C4-2B (cell line): ENCODE data around the gene CDK18.

Source experiments
- ZFX ChIP-seq: fragments of 450-650 bp; IDR thresholded peaks from 2 replicates; pipeline ENCODE4 v1.6.1; 2017
- TF ChIP-seq, protein P1 (sequence below): fragments of 450-650 bp; conservative IDR thresholded peaks from 2 replicates; pipeline ENCODE4 v1.5.1; 2017; ENCODE audit warnings: mild to moderate bottlenecking

DNA sequence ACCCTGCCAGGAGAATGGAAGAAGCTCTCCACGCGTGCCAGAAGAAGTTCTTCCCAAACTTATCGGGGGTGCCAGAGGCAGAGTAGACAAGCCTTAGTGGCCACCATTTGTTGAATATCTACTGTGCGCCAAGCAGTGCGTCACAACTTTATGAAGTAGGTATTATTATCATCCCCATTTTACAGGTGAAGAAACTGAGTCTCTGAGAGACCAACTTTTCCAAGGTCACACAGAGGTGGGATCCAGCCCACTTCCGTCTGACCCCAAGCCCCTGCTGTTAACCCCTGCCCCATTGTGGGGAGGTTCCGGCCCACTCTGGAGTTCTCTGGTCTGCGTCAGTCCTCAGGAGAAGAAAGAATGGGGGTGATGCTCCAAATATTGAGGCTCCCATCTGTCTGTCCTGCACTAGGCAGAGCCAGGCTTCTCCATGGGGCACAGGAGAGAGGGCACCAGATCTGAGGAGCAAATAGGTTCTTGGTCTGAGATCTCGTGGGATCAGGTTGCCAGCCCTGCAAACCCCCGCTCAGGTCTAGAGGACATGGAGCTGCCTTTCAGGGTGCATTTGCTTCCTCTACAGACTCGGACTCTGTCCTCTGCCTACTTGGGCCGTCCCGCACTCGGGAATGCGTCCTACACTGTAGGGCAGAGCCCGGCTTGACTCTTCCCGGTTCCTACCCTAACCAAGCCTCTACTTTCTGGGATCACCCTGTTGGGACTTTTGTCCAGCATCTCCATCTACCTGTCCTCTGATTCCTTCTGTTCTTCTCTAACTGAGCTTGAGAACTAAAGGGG is 2.1 kb downstream of the CDK18 start:
- TF ChIP-seq, protein P1, sequence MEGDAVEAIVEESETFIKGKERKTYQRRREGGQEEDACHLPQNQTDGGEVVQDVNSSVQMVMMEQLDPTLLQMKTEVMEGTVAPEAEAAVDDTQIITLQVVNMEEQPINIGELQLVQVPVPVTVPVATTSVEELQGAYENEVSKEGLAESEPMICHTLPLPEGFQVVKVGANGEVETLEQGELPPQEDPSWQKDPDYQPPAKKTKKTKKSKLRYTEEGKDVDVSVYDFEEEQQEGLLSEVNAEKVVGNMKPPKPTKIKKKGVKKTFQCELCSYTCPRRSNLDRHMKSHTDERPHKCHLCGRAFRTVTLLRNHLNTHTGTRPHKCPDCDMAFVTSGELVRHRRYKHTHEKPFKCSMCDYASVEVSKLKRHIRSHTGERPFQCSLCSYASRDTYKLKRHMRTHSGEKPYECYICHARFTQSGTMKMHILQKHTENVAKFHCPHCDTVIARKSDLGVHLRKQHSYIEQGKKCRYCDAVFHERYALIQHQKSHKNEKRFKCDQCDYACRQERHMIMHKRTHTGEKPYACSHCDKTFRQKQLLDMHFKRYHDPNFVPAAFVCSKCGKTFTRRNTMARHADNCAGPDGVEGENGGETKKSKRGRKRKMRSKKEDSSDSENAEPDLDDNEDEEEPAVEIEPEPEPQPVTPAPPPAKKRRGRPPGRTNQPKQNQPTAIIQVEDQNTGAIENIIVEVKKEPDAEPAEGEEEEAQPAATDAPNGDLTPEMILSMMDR: no peak
- no peak for TF ChIP-seq ZFX
